ENCODE results near the gene ZNF804B. TPM values are rescaled to one million over a fixed set of nuclear protein-coding genes. Genes with fewer than 3 reads are reported as not detected.

The ZNF804B gene
- total and polyA plus RNA-seq, 2 of the 4 experiments (the other 2 are of a cell fraction): not detected

DNA sequence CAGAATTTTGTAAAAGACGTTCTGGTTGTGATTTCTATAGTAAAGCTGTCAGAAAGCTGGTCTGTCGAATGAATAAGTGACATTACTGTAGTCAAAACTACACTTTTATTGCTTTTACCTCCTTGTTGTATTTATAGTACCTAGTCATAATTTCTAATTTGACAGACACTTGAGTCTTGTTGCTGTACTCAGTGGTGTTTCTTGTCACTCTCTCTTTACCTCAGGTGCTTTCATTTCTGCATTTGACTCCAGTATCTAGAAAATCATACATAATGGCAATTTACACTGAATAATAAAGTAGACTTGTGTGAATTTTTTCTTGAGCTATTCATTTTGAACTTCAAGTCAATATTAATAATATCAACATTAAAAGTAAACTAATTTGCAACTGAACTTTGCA, 293.6 kb downstream of the ZNF804B start:
- ATAC-seq (ENCODE audit: low read depth): no peak
- Histone ChIP-seq H4K91ac (ENCODE audit: insufficient read depth, low read depth, low read length) (no peak overlapping the region), H3K9me1 (ENCODE audit: insufficient read depth, low read length) (no peaks in the 10 kb centered on the region), H2BK120ac (ENCODE audit: low read depth, low read length) (no peak overlapping the region), H3K4me3 (ENCODE audit: insufficient read depth, low read depth, low read length) (no peak overlapping the region), H3K9ac (ENCODE audit: low read depth, low read length) (no peak overlapping the region), H4K8ac (ENCODE audit: low read depth in 2 of 2, low read length in 2 of 2) (no peak overlapping the region), H3K27ac (ENCODE audit: insufficient read depth, low read length) (no peak overlapping the region), H4K20me1 (ENCODE audit: insufficient read depth, low read length) (no peaks in the 10 kb centered on the region), H2BK15ac (ENCODE audit: low read depth, low read length) (no peak overlapping the region), H3K79me1 (ENCODE audit: low read depth in 1 of 2, low read length in 2 of 2) (no peaks in the 10 kb centered on the region), H2BK5ac (ENCODE audit: low read depth, low read length, poor library complexity, severe bottlenecking) (no peak overlapping the region), H3K56ac (ENCODE audit: extremely low read depth, insufficient read depth, low read length) (no peak overlapping the region), H3K27me3 (ENCODE audit: control insufficient read depth, insufficient read depth, low read length) (no peaks in the 10 kb centered on the region), H3K18ac (ENCODE audit: low read depth, low read length) (no peak overlapping the region), H2AFZ (replicated peaks; ENCODE audit: low read length, poor library complexity) (no peak overlapping the region), H3K9me3 (ENCODE audit: control insufficient read depth, insufficient read depth, low read length) (no peaks in the 10 kb centered on the region), H4K5ac (ENCODE audit: low read depth, low read length) (no peak overlapping the region), H3K23ac (ENCODE audit: low read depth, low read length) (no peak overlapping the region), H3K14ac (replicated peaks; ENCODE audit: low read depth, low read length) (no peak overlapping the region), H2BK20ac (ENCODE audit: low read depth, low read length) (no peak overlapping the region), H3K4ac (ENCODE audit: low read depth, low read length) (no peak overlapping the region), H3K4me1 (ENCODE audit: control insufficient read depth, insufficient read depth, low read length) (no peaks in the 10 kb centered on the region), H3K36me3 (ENCODE audit: control insufficient read depth, insufficient read depth, low read length) (no peaks in the 10 kb centered on the region), H2AK9ac (replicated peaks; ENCODE audit: low read depth, low read length, poor library complexity) (no peak overlapping the region), H2AK5ac (ENCODE audit: low read depth, low read length) (no peak overlapping the region), H3K4me2 (ENCODE audit: low read depth, low read length) (no peak overlapping the region)
- in situ Hi-C loops (cut with MboI; ENCODE audit: low sequenced_read_pairs): no loop called here
- no CpG with 5 or more reads among the region's 2 CpGs for WGBS, 2 experiments (ENCODE audit: extremely low coverage in 2 of 2, insufficient read length in 1 of 2)
- POLR2A ChIA-PET (ENCODE audit: unreplicated experiment): no interaction called here
- dilution Hi-C loops (cut with HindIII; ENCODE audit: low sequenced_read_pairs, unreplicated experiment): no loop called here
- no peak for DNase-seq
- intact Hi-C loops (cut with micrococcal nuclease): no loop called here
- CTCF ChIA-PET: interaction anchor here (1.2 kb wide), 1 partner anchor 10 kb away, joined by 4 read pairs; no protein-coding TSS in a partner anchor
- no peak for TF ChIP-seq POLR2A (IDR thresholded peaks at IDR 0.05; ENCODE audit: low read depth, low read length)
- no peak for TF ChIP-seq RAD21 (IDR thresholded peaks at IDR 0.05; ENCODE audit: low read length)
- TF ChIP-seq MXI1 (IDR thresholded peaks at IDR 0.05; ENCODE audit: borderline replicate concordance, low read depth, low read length): no peak
- no peak for TF ChIP-seq CEBPB (IDR thresholded peaks at IDR 0.05; ENCODE audit: low read depth, low read length)
- no peak for TF ChIP-seq BHLHE40 (IDR thresholded peaks at IDR 0.05; ENCODE audit: low read depth, low read length)
- TF ChIP-seq MAFK (IDR thresholded peaks at IDR 0.05; ENCODE audit: low read depth, low read length): no peak
- no peak for TF ChIP-seq ELK1 (IDR thresholded peaks at IDR 0.05; ENCODE audit: borderline replicate concordance, low read depth, low read length)
- TF ChIP-seq, protein P1, sequence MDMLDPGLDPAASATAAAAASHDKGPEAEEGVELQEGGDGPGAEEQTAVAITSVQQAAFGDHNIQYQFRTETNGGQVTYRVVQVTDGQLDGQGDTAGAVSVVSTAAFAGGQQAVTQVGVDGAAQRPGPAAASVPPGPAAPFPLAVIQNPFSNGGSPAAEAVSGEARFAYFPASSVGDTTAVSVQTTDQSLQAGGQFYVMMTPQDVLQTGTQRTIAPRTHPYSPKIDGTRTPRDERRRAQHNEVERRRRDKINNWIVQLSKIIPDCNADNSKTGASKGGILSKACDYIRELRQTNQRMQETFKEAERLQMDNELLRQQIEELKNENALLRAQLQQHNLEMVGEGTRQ (IDR thresholded peaks at IDR 0.05; ENCODE audit: low read depth, low read length): no peak
- TF ChIP-seq RCOR1 (IDR thresholded peaks at IDR 0.05; ENCODE audit: insufficient replicate concordance, low read length): no peak
- TF ChIP-seq, protein P2, sequence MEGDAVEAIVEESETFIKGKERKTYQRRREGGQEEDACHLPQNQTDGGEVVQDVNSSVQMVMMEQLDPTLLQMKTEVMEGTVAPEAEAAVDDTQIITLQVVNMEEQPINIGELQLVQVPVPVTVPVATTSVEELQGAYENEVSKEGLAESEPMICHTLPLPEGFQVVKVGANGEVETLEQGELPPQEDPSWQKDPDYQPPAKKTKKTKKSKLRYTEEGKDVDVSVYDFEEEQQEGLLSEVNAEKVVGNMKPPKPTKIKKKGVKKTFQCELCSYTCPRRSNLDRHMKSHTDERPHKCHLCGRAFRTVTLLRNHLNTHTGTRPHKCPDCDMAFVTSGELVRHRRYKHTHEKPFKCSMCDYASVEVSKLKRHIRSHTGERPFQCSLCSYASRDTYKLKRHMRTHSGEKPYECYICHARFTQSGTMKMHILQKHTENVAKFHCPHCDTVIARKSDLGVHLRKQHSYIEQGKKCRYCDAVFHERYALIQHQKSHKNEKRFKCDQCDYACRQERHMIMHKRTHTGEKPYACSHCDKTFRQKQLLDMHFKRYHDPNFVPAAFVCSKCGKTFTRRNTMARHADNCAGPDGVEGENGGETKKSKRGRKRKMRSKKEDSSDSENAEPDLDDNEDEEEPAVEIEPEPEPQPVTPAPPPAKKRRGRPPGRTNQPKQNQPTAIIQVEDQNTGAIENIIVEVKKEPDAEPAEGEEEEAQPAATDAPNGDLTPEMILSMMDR (conservative IDR thresholded peaks at IDR 0.05; ENCODE audit: low read depth, low read length): no peak
- no peak for TF ChIP-seq SMC3 (IDR thresholded peaks at IDR 0.05; ENCODE audit: low read depth, low read length)
- no peak for TF ChIP-seq MAZ (IDR thresholded peaks at IDR 0.05; ENCODE audit: borderline replicate concordance, low read depth, low read length)
- no peak for TF ChIP-seq CHD1 (IDR thresholded peaks at IDR 0.05; ENCODE audit: low read depth, low read length)
- no peak for TF ChIP-seq RFX5 (IDR thresholded peaks at IDR 0.05; ENCODE audit: low read depth, low read length)
- no peak for TF ChIP-seq FOS (IDR thresholded peaks at IDR 0.05; ENCODE audit: low read depth, low read length)
- no peak for TF ChIP-seq NFE2L2 (IDR thresholded peaks at IDR 0.05; ENCODE audit: low read depth, low read length)
- BruUV-seq (replicated peaks): no TSS peak
